MM.1S (cell line): ENCODE data around the gene PFDN4.

ENCODE experiments used
- DNase-seq: peaks from one replicate; pipeline ENCODE4 v3.0.0-alpha.2; 2015
- H2AFZ ChIP-seq: fragments of 300-600 bp; sonication (generic); 2 replicates; pipeline ENCODE4 v1.6.0; 2016; ENCODE audit warnings: antibody characterized with exemption, low read length
- H3F3A ChIP-seq: fragments of 300-600 bp; sonication (generic); 2 replicates; pipeline ENCODE4 v1.6.1; 2016; ENCODE audit warnings: mild to moderate bottlenecking, antibody characterized with exemption, low read length, moderate library complexity, mixed read lengths; ENCODE audit not compliant: insufficient read depth
- H3K27ac ChIP-seq: fragments of 300-600 bp; sonication (generic); 2 replicates; pipeline ENCODE4 v1.5.1; 2016; ENCODE audit warnings: mild to moderate bottlenecking, low read length
- H3K27me3 ChIP-seq: fragments of 300-600 bp; sonication (generic); replicated peaks from 2 replicates; pipeline ENCODE4 v1.6.0; 2016; ENCODE audit warnings: low read length; ENCODE audit not compliant: insufficient read depth
- H3K36me3 ChIP-seq: fragments of 300-600 bp; sonication (generic); replicated peaks from 2 replicates; pipeline ENCODE4 v1.6.1; 2016; ENCODE audit warnings: mild to moderate bottlenecking, low read length, mixed read lengths; ENCODE audit not compliant: insufficient read depth
- H3K4me1 ChIP-seq: fragments of 300-600 bp; sonication (generic); 2 replicates; pipeline ENCODE4 v1.6.1; 2016; ENCODE audit warnings: low read length, mixed read lengths
- H3K4me2 ChIP-seq: fragments of 300-600 bp; sonication (generic); 2 replicates; pipeline ENCODE4 v1.6.0; 2016; ENCODE audit warnings: low read depth, low read length
- H3K4me3 ChIP-seq: fragments of 300-600 bp; sonication (generic); 2 replicates; pipeline ENCODE4 v1.5.1; 2016; ENCODE audit warnings: low read length, mixed read lengths
- H3K79me2 ChIP-seq: fragments of 300-600 bp; sonication (generic); 2 replicates; pipeline ENCODE4 v1.6.1; 2016; ENCODE audit warnings: mixed run types, low read length, mixed read lengths
- H3K9ac ChIP-seq: fragments of 300-600 bp; sonication (generic); 2 replicates; pipeline ENCODE4 v1.6.1; 2016; ENCODE audit warnings: low read length, mixed read lengths
- H3K9me2 ChIP-seq: fragments of 300-600 bp; sonication (generic); replicated peaks from 2 replicates; pipeline ENCODE4 v1.6.1; 2016; ENCODE audit warnings: mild to moderate bottlenecking, low read length, mixed read lengths; ENCODE audit not compliant: insufficient read depth
- H3K9me3 ChIP-seq: fragments of 300-600 bp; sonication (generic); replicated peaks from 2 replicates; pipeline ENCODE4 v1.6.1; 2016; ENCODE audit warnings: mild to moderate bottlenecking, low read length, mixed read lengths; ENCODE audit not compliant: insufficient read depth
- H4K20me1 ChIP-seq: fragments of 300-600 bp; sonication (generic); 2 replicates; pipeline ENCODE4 v1.6.1; 2016; ENCODE audit warnings: mild to moderate bottlenecking, low read length, moderate library complexity, mixed read lengths; ENCODE audit not compliant: insufficient read depth
- EZH2 ChIP-seq: fragments of 300-600 bp; sonication (generic); optimal IDR thresholded peaks from 2 replicates; pipeline ENCODE3; 2017; ENCODE audit warnings: low read depth, mild to moderate bottlenecking, antibody characterized with exemption, low read length, mixed read lengths
- EZH2phosphoT487 ChIP-seq: fragments of 300-600 bp; sonication (generic); IDR thresholded peaks from 2 replicates; pipeline ENCODE4 v1.6.1; 2018; ENCODE audit warnings: antibody characterized with exemption, low read length
- TF ChIP-seq, protein P1 (sequence below): fragments of 300-600 bp; sonication (generic); IDR thresholded peaks from 2 replicates; pipeline ENCODE4 v1.5.1; 2016; ENCODE audit warnings: antibody characterized with exemption, low read length, mixed read lengths

PFDN4 gene

DNA sequence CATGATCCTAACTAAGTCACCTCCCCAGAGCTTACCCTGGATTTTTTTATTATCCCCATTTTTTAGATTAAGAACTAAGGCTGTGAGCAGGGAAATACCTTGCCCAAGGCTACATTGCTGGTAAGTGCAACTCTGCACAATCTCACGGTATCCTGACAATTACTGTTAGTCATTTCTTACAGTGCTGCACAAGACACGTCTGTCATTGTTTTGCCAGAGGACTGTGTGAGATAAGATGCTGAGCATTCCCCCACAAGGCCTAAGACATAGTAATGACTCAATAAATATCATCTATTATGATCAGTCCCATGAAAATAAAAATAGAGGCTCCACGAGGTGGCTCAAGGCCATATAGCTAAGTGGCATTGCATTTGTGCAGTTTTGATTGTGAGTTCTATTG lies 21.0 kb downstream of the PFDN4 start:
- no peak overlapping the region for H3K4me3 ChIP-seq
- no peak overlapping the region for H3K9ac ChIP-seq
- DNase-seq = no peak
- no peaks in the 10 kb centered on the region for H3K27me3 ChIP-seq
- H3F3A ChIP-seq = no peaks in the 10 kb centered on the region
- H3K36me3 ChIP-seq = no peaks in the 10 kb centered on the region
- no peak overlapping the region for H3K27ac ChIP-seq
- no peak overlapping the region for H3K4me2 ChIP-seq
- H2AFZ ChIP-seq = no peak overlapping the region
- H4K20me1 ChIP-seq = no peaks in the 10 kb centered on the region
- H3K79me2 ChIP-seq = no peaks in the 10 kb centered on the region
- no peaks in the 10 kb centered on the region for H3K9me2 ChIP-seq
- peaks cover 11% of the 10 kb centered on the region for H3K4me1 ChIP-seq
- no peak for TF ChIP-seq EZH2
- TF ChIP-seq EZH2phosphoT487 = no peak
- TF ChIP-seq, protein P1, sequence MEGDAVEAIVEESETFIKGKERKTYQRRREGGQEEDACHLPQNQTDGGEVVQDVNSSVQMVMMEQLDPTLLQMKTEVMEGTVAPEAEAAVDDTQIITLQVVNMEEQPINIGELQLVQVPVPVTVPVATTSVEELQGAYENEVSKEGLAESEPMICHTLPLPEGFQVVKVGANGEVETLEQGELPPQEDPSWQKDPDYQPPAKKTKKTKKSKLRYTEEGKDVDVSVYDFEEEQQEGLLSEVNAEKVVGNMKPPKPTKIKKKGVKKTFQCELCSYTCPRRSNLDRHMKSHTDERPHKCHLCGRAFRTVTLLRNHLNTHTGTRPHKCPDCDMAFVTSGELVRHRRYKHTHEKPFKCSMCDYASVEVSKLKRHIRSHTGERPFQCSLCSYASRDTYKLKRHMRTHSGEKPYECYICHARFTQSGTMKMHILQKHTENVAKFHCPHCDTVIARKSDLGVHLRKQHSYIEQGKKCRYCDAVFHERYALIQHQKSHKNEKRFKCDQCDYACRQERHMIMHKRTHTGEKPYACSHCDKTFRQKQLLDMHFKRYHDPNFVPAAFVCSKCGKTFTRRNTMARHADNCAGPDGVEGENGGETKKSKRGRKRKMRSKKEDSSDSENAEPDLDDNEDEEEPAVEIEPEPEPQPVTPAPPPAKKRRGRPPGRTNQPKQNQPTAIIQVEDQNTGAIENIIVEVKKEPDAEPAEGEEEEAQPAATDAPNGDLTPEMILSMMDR = no peak
- H3K9me3 ChIP-seq = no peaks in the 10 kb centered on the region

- Histone ChIP-seq H2AFZ (no peak overlapping the region), H3K27me3 (no peaks in the 10 kb centered on the region), H3K9me3 (no peaks in the 10 kb centered on the region), H3F3A (no peaks in the 10 kb centered on the region), H3K4me3 (no peak overlapping the region), H3K36me3 (no peaks in the 10 kb centered on the region), H4K20me1 (no peaks in the 10 kb centered on the region), H3K9ac (no peak overlapping the region), H3K9me2 (no peaks in the 10 kb centered on the region), H3K4me1 (peaks cover 11% of the 10 kb centered on the region), H3K27ac (no peak overlapping the region), H3K79me2 (no peaks in the 10 kb centered on the region), H3K4me2 (no peak overlapping the region)
- no peak for DNase-seq
- TF ChIP-seq EZH2 (no peak), EZH2phosphoT487 (no peak)
- TF ChIP-seq, protein P1 = no peak
Observed at GRCh38 chr20:54229566-54230160, 21.8 kb downstream of the PFDN4 start.

- Histone ChIP-seq H3K27ac (no peak overlapping the region), H3F3A (no peaks in the 10 kb centered on the region), H3K27me3 (no peaks in the 10 kb centered on the region), H2AFZ (no peak overlapping the region), H3K79me2 (no peaks in the 10 kb centered on the region), H3K9me3 (no peaks in the 10 kb centered on the region), H3K4me1 (peaks cover 11% of the 10 kb centered on the region), H3K9me2 (no peaks in the 10 kb centered on the region), H4K20me1 (no peaks in the 10 kb centered on the region), H3K4me3 (no peak overlapping the region), H3K4me2 (no peak overlapping the region), H3K9ac (no peak overlapping the region), H3K36me3 (no peaks in the 10 kb centered on the region)
- TF ChIP-seq EZH2phosphoT487 (no peak), EZH2 (no peak)
- TF ChIP-seq, protein P1 = no peak
- no peak for DNase-seq
Observed at GRCh38 chr20:54231036-54231435, 23.1 kb downstream of the PFDN4 start.
